K562 (cell line): Measurements from ENCODE around the gene ARID3A. TPM values are rescaled to one million over a fixed set of nuclear protein-coding genes. Genes with fewer than 3 reads are reported as not detected.

Experiments
- ARID4B ChIP-seq: sonication (generic); formaldehyde crosslinking; IDR thresholded peaks from 2 replicates; pipeline ENCODE4 v1.8.0; 2022; ENCODE audit warnings: mild to moderate bottlenecking, missing genetic modification reagents
- CREB3L1 ChIP-seq: fragments of 450-650 bp; IDR thresholded peaks from 2 replicates; pipeline ENCODE4 v1.6.1; 2014; ENCODE audit warnings: low read depth, mild to moderate bottlenecking, moderate library complexity, borderline replicate concordance
- FOS ChIP-seq: IDR thresholded peaks from 3 replicates; pipeline ENCODE4 v1.6.1; 2011; ENCODE audit not compliant: insufficient read length; ENCODE audit errors: extremely low read depth
- GABPB2 ChIP-seq: fragments of 250-450 bp; sonication (Bioruptor Pico); conservative IDR thresholded peaks from 2 replicates; pipeline ENCODE4 v1.5.1; 2021; ENCODE audit warnings: mild to moderate bottlenecking
- GATA2 ChIP-seq: sonication (generic); formaldehyde crosslinking; IDR thresholded peaks from 2 replicates; pipeline ENCODE4 v1.4.0; 2020; ENCODE audit warnings: mild to moderate bottlenecking, missing genetic modification reagents
- LCOR ChIP-seq: sonication (generic); formaldehyde crosslinking; IDR thresholded peaks from 2 replicates; pipeline ENCODE4 v1.8.0; 2022; ENCODE audit warnings: mild to moderate bottlenecking, missing genetic modification reagents
- MAZ ChIP-seq, 2 experiments: fragments of 450-650 bp in 1 of 2; sonication (generic) in 1 of 2; formaldehyde crosslinking; IDR thresholded peaks in 1 of 2; conservative IDR thresholded peaks in 1 of 2; 2 replicates each; pipeline versions ENCODE4 v1.4.0 to v1.5.0; 2020; ENCODE audit warnings: mild to moderate bottlenecking in 1 of 2, missing genetic modification reagents in 1 of 2
- NFIX ChIP-seq: fragments of 250-450 bp; sonication (Bioruptor Pico); IDR thresholded peaks from 2 replicates; pipeline ENCODE4 v1.4.0; 2020; ENCODE audit warnings: low read depth, mild to moderate bottlenecking, moderate library complexity
- NR2C2 ChIP-seq, 2 experiments: fragments of 200-800 bp in 1 of 2; sonication (Bioruptor generic) in 1 of 2; sonication (generic) in 1 of 2; formaldehyde crosslinking in 1 of 2; IDR thresholded peaks; 2 replicates each; pipeline versions ENCODE4 v1.6.1 to v1.8.0; 2016 to 2022; ENCODE audit warnings: mild to moderate bottlenecking in 1 of 2, missing compliant biosample characterization in 1 of 2, missing genetic modification characterization in 1 of 2, missing genetic modification reagents in 1 of 2
- NRF1 ChIP-seq, 2 experiments: fragments of 450-650 bp; IDR thresholded peaks in 1 of 2; conservative IDR thresholded peaks in 1 of 2; 2 replicates each; pipeline ENCODE4 v1.6.1; 2014; ENCODE audit warnings: mild to moderate bottlenecking in 2 of 2
- RHOXF2B ChIP-seq: fragments of 250-450 bp; sonication (Bioruptor Pico); conservative IDR thresholded peaks from 2 replicates; pipeline ENCODE4 v1.5.1; 2021
- SNAPC5 ChIP-seq: fragments of 250-450 bp; sonication (Bioruptor Pico); IDR thresholded peaks from 2 replicates; pipeline ENCODE4 v1.8.0; 2021; ENCODE audit warnings: moderate library complexity, mild to moderate bottlenecking, inconsistent platforms
- SP2 ChIP-seq: IDR thresholded peaks from 2 replicates; pipeline ENCODE4 v1.6.1; 2011; ENCODE audit warnings: mild to moderate bottlenecking, low read depth, low read length, moderate library complexity; ENCODE audit not compliant: poor library complexity, severe bottlenecking; ENCODE audit errors: extremely low read depth
- TAF1 ChIP-seq: IDR thresholded peaks from 2 replicates; pipeline ENCODE4 v1.6.1; 2011; ENCODE audit warnings: mild to moderate bottlenecking, low read length, moderate library complexity; ENCODE audit not compliant: insufficient read depth, control insufficient read depth, severe bottlenecking; ENCODE audit errors: extremely low read depth
- ZFX ChIP-seq: sonication (generic); formaldehyde crosslinking; IDR thresholded peaks from 2 replicates; pipeline ENCODE4 v1.8.0; 2022; ENCODE audit warnings: mild to moderate bottlenecking, missing genetic modification reagents, moderate library complexity
- ZNF592 ChIP-seq: fragments of 450-650 bp; IDR thresholded peaks from 2 replicates; pipeline ENCODE4 v1.6.1; 2017; ENCODE audit warnings: antibody characterized with exemption, mild to moderate bottlenecking
- ZNF766 ChIP-seq: fragments of 200-800 bp; sonication (Bioruptor generic); conservative IDR thresholded peaks from 2 replicates; pipeline ENCODE4 v1.6.1; 2016; ENCODE audit warnings: missing genetic modification characterization, missing compliant biosample characterization
- polyA plus RNA-seq, 8 experiments: library from polyadenylated mRNA; depleted of rRNA in 4 of 8; stranded (reverse) in 5 of 8; unstranded in 3 of 8; fragments of >200 nt; fragmentation: Nextera tagmentation in 2 of 8; fragmentation: Illumina TruSeq in 1 of 8; extraction: Ambion mirVana in 2 of 8; extraction: Trizol in 1 of 8; gene quantifications; 2 replicates each; pipeline versions ENCODE4 v1.2.1 to v1.2.3, GENCODE V29; 2011 to 2014; ENCODE audit warnings: inconsistent platforms in 1 of 8, missing spikeins in 1 of 8
- total RNA-seq, 7 experiments: library from RNA; depleted of rRNA in 6 of 7; stranded (reverse); fragments of >200 nt in 6 of 7; fragmentation: Illumina TruSeq in 2 of 7; extraction: Trizol in 2 of 7; gene quantifications; 2 replicates each; pipeline versions ENCODE4 v1.2.1 to v1.2.3, GENCODE V29; 2011 to 2021; ENCODE audit warnings: low replicate concordance in 1 of 7

Gene ARID3A
- total and polyA plus RNA-seq, 9 of the 15 experiments (the other 6 are each of a cell fraction or from before 2014, with no cell fraction given) = 1.4 to 118 (median 31.2) TPM

GRCh38 chr19:1020868-1021425, 95.1 kb downstream of the ARID3A start, which contains the start of gene TMEM259 (continued):
- peak; percentile 98 for TF ChIP-seq TAF1
- TF ChIP-seq MAZ (CRISPR knock-in tag; conservative IDR thresholded peaks at IDR 0.05 in 1 of 2, IDR thresholded peaks at IDR 0.05 in 1 of 2) = peak in 1 of 2 experiments; percentile 80; a peak in 1 of 4 replicates
- no peak for TF ChIP-seq GABPB2
- no peak for TF ChIP-seq GATA2
- no peak; a peak in 1 of 4 replicates for TF ChIP-seq NRF1 (conservative IDR thresholded peaks at IDR 0.05 in 1 of 2, IDR thresholded peaks at IDR 0.05 in 1 of 2)
- no peak for TF ChIP-seq RHOXF2B
- TF ChIP-seq SP2 = peak; percentile 88
- TF ChIP-seq ARID4B (CRISPR knock-in tag) = 0 out of 2 replicates have a peak, but pooled peaks have one; percentile 11
- TF ChIP-seq ZFX (CRISPR knock-in tag) = peak; percentile 71
- no peak for TF ChIP-seq FOS
- no peak for TF ChIP-seq NR2C2 (CRISPR knock-in tag; IDR thresholded peaks at IDR 0.05)
- TF ChIP-seq NR2C2 (tag; IDR thresholded peaks at IDR 0.05) = peak; percentile 95
- TF ChIP-seq SNAPC5 = no peak
- TF ChIP-seq ZNF592 = no peak
- TF ChIP-seq ZNF766 (CRISPR knock-in tag) = no peak
- TF ChIP-seq NFIX (CRISPR knock-in tag) = no peak
- TF ChIP-seq CREB3L1 = peak; percentile 41; the same call in 1 of the 2 replicates
- no peak for TF ChIP-seq LCOR
